H7 (cell line): ENCODE results near the gene METTL23. TPM values are rescaled to one million over a fixed set of nuclear protein-coding genes. Genes with fewer than 3 reads are reported as not detected.
"Not testable (repeated sequence)": the region's sequence is repeated elsewhere in the genome, so short reads cannot be mapped to it uniquely, and the experiment has no call there.

Experiments
- DNase-seq: peaks from one replicate; pipeline ENCODE4 v3.0.0; 2012
- H3K27me3 ChIP-seq: 2 replicates; pipeline ENCODE4 v1.6.0; 2011; ENCODE audit warnings: mild to moderate bottlenecking, low read length; ENCODE audit not compliant: control insufficient read depth, insufficient read depth
- H3K36me3 ChIP-seq: replicated peaks from 2 replicates; pipeline ENCODE4 v1.5.1; 2011; ENCODE audit warnings: low read length; ENCODE audit not compliant: control insufficient read depth, insufficient read depth
- H3K4me3 ChIP-seq: 2 replicates; pipeline ENCODE4 v1.5.1; 2011; ENCODE audit warnings: low read depth, mild to moderate bottlenecking, control low read depth, low read length, moderate library complexity; ENCODE audit not compliant: insufficient read depth
- total RNA-seq: library from RNA; depleted of rRNA; stranded (reverse); fragments of >200 nt; shearing (Covaris generic); gene quantifications from 2 replicates; pipeline ENCODE4 v1.2.3, GENCODE V29; 2014

The METTL23 gene
- total RNA-seq, 1 experiment from 2014 or later: 54.4 TPM

- H3K36me3 ChIP-seq: no peaks in the 10 kb centered on the region
- no peak for DNase-seq
- no peak overlapping the region for H3K4me3 ChIP-seq
- no peaks in the 10 kb centered on the region for H3K27me3 ChIP-seq
Observed at GRCh38 chr17:76702076-76702475, 24.6 kb upstream of the METTL23 start.

GRCh38 chr17:76702941-76703637, 23.6 kb upstream of the METTL23 start:
- Histone ChIP-seq H3K36me3 (no peaks in the 10 kb centered on the region), H3K27me3 (no peaks in the 10 kb centered on the region), H3K4me3 (no peak overlapping the region)
- DNase-seq: no peak

GRCh38 chr17:76704805-76705204, 21.8 kb upstream of the METTL23 start:
- peaks cover 13% of the 10 kb centered on the region for H3K27me3 ChIP-seq
- H3K4me3 ChIP-seq: no peak overlapping the region
- H3K36me3 ChIP-seq: no peaks in the 10 kb centered on the region
- no peak for DNase-seq

GRCh38 chr17:76706817-76707216, 19.8 kb upstream of the METTL23 start:
- Histone ChIP-seq H3K27me3 (peaks cover 18% of the 10 kb centered on the region), H3K36me3 (no peaks in the 10 kb centered on the region), H3K4me3 (no peak overlapping the region)
- DNase-seq: no peak

GRCh38 chr17:76707985-76708807, 18.4 kb upstream of the METTL23 start:
- Histone ChIP-seq H3K4me3 (no peak overlapping the region), H3K27me3 (peaks cover 18% of the 10 kb centered on the region), H3K36me3 (no peaks in the 10 kb centered on the region)
- peak; percentile 93 for DNase-seq

GRCh38 chr17:76709077-76709950, 17.3 kb upstream of the METTL23 start:
- H3K4me3 ChIP-seq: peak overlapping the region; percentile 53
- H3K36me3 ChIP-seq: no peaks in the 10 kb centered on the region
- H3K27me3 ChIP-seq: peaks cover 18% of the 10 kb centered on the region
- peak; percentile 60 for DNase-seq

GRCh38 chr17:76709951-76710862, 16.4 kb upstream of the METTL23 start:
- H3K4me3 ChIP-seq: peak overlapping the region; percentile 53
- peaks cover 18% of the 10 kb centered on the region for H3K27me3 ChIP-seq
- H3K36me3 ChIP-seq: not testable (repeated sequence)
- DNase-seq: peak; percentile 85

GRCh38 chr17:76710863-76711611, 15.6 kb upstream of the METTL23 start, which contains the start of gene MXRA7:
Gene MXRA7, minus strand, starts transcription at chr17:76710965. Its CDS starts 19 bp downstream, at chr17:76710946.
- Histone ChIP-seq H3K36me3 (peaks cover under 1% of the 10 kb centered on the region; the same call in 1 of the 2 replicates), H3K4me3 (peak within 1 kb of the TSS; percentile 53), H3K27me3 (peaks cover 18% of the 10 kb centered on the region)
- DNase-seq: peak; percentile 97

- H3K4me3 ChIP-seq, DNase-seq, H3K36me3 ChIP-seq: not testable (repeated sequence)
- H3K27me3 ChIP-seq: peaks cover 18% of the 10 kb centered on the region
Observed at GRCh38 chr17:76712321-76712720, 14.3 kb upstream of the METTL23 start.

GRCh38 chr17:76713765-76714164, 12.9 kb upstream of the METTL23 start:
- peaks cover 15% of the 10 kb centered on the region for H3K27me3 ChIP-seq
- DNase-seq: no peak
- H3K4me3 ChIP-seq: no peak overlapping the region
- peaks cover 13% of the 10 kb centered on the region for H3K36me3 ChIP-seq

GRCh38 chr17:76714336-76714735, 12.3 kb upstream of the METTL23 start:
- peaks cover 15% of the 10 kb centered on the region for H3K36me3 ChIP-seq
- peaks cover 10% of the 10 kb centered on the region for H3K27me3 ChIP-seq
- DNase-seq: no peak
- no peak overlapping the region for H3K4me3 ChIP-seq

- peak; percentile 82 for DNase-seq
- Histone ChIP-seq H3K27me3 (peaks cover 4% of the 10 kb centered on the region), H3K36me3 (peaks cover 17% of the 10 kb centered on the region), H3K4me3 (no peak overlapping the region)
Observed at GRCh38 chr17:76714822-76715495, 11.7 kb upstream of the METTL23 start.

- Histone ChIP-seq H3K27me3 (no peaks in the 10 kb centered on the region), H3K4me3 (no peak overlapping the region), H3K36me3 (peaks cover 22% of the 10 kb centered on the region)
- no peak for DNase-seq
Observed at GRCh38 chr17:76715496-76715830, 11.2 kb upstream of the METTL23 start.
